ENCODE measurements around the gene STARD10. TPM values are rescaled to one million over a fixed set of nuclear protein-coding genes. Genes with fewer than 3 reads are reported as not detected.

The STARD10 gene
- total RNA-seq, 6 experiments from 2014 or later = 282 to 525 (median 330) TPM

- peaks cover 0 to 35% (median 18%) of the 10 kb centered on the region in 4 donors for H3K4me1 ChIP-seq
- intact Hi-C loops (cut with DNase I) = no loop called here
- H3K27ac ChIP-seq = no peak overlapping the region
Measured at GRCh38 chr11:72718101-72718501, 75.7 kb downstream of the STARD10 start.

GRCh38 chr11:72716788-72717435, 76.9 kb downstream of the STARD10 start:
- Histone ChIP-seq H3K27me3 (no peaks in the 10 kb centered on the region), H3K9me3 (no peaks in the 10 kb centered on the region), H3K27ac (no peak overlapping the region), H3K4me3 (no peak overlapping the region), H3K36me3 (peaks cover 0 to 6% (median 1%) of the 10 kb centered on the region in 4 donors), H3K4me1 (peaks cover 0 to 28% (median 14%) of the 10 kb centered on the region in 4 donors)
- DNase-seq (no peak), ATAC-seq (no peak)
- 90% methylated on average over 2 of the region's 14 CpGs for WGBS (ENCODE audit: insufficient coverage, low coverage, low lambda C conversion rate, missing lambda C conversion rate)
- intact Hi-C loops (cut with DNase I) = no loop called here
- no peak for TF ChIP-seq CTCF (IDR thresholded peaks at IDR 0.05)
- TF ChIP-seq POLR2A (IDR thresholded peaks at IDR 0.05) = no peak

More at GRCh38 chr11:72718101-72718501, 75.7 kb downstream of the STARD10 start:
- no peaks in the 10 kb centered on the region for H3K27me3 ChIP-seq
- no peak for TF ChIP-seq CTCF (IDR thresholded peaks at IDR 0.05)
- no peak for TF ChIP-seq POLR2A (IDR thresholded peaks at IDR 0.05)
- DNase-seq (no peak), ATAC-seq (no peak)
- no peaks in the 10 kb centered on the region for H3K9me3 ChIP-seq
- WGBS (ENCODE audit: insufficient coverage, low coverage, low lambda C conversion rate, missing lambda C conversion rate) = 75% methylated on average over 2 of the region's 9 CpGs
- no peak overlapping the region for H3K4me3 ChIP-seq
- H3K36me3 ChIP-seq = no peaks in the 10 kb centered on the region

GRCh38 chr11:72716290-72716689, 77.6 kb downstream of the STARD10 start:
- ATAC-seq (no peak), DNase-seq (no peak)
- Histone ChIP-seq H3K27ac (no peak overlapping the region), H3K4me3 (no peak overlapping the region), H3K27me3 (no peaks in the 10 kb centered on the region), H3K36me3 (peaks cover 0 to 12% (median 3%) of the 10 kb centered on the region in 4 donors), H3K4me1 (peaks cover 0 to 28% (median 14%) of the 10 kb centered on the region in 4 donors), H3K9me3 (no peaks in the 10 kb centered on the region)
- intact Hi-C loops (cut with DNase I) = no loop called here
- TF ChIP-seq CTCF (IDR thresholded peaks at IDR 0.05) (no peak), POLR2A (IDR thresholded peaks at IDR 0.05) (no peak)
- 70% methylated on average over 6 of the region's 7 CpGs for WGBS (ENCODE audit: insufficient coverage, low coverage, low lambda C conversion rate, missing lambda C conversion rate)

GRCh38 chr11:72712841-72713240, 81.0 kb downstream of the STARD10 start:
- Histone ChIP-seq H3K27me3 (no peaks in the 10 kb centered on the region), H3K9me3 (no peaks in the 10 kb centered on the region), H3K4me3 (no peak overlapping the region), H3K36me3 (peaks cover 0 to 40% (median 22%) of the 10 kb centered on the region in 4 donors), H3K27ac (peak overlapping the region in 1 of 3 donors; percentile 51), H3K4me1 (no peaks in the 10 kb centered on the region)
- 50% methylated on average over 1 of the region's 10 CpGs for WGBS (ENCODE audit: insufficient coverage, low coverage, low lambda C conversion rate, missing lambda C conversion rate)
- intact Hi-C loops (cut with DNase I) = no loop called here
- ATAC-seq = no peak
- TF ChIP-seq POLR2A (IDR thresholded peaks at IDR 0.05) (no peak), CTCF (IDR thresholded peaks at IDR 0.05) (no peak)
- DNase-seq = no peak
